Glutamatergic neuron (in vitro differentiated cells): ENCODE data around the gene SPN. TPM values are rescaled to one million over a fixed set of nuclear protein-coding genes. Genes with fewer than 3 reads are reported as not detected.
"Not testable (repeated sequence)": the region's sequence is repeated elsewhere in the genome, so short reads cannot be mapped to it uniquely, and the experiment has no call there.

Experiments used
- DNase-seq: peaks from one replicate; pipeline ENCODE4 v3.0.0; 2022
- H3K27ac Mint-ChIP-seq: one replicate; pipeline ENCODE4 v1.8.0; 2020; ENCODE audit warnings: mild to moderate bottlenecking, mixed read lengths, inconsistent platforms; ENCODE audit not compliant: unreplicated experiment
- H3K27me3 Mint-ChIP-seq: one replicate; pipeline ENCODE4 v1.8.0; 2020; ENCODE audit warnings: mild to moderate bottlenecking, moderate library complexity, mixed read lengths, inconsistent platforms; ENCODE audit not compliant: unreplicated experiment
- H3K36me3 Mint-ChIP-seq: one replicate; pipeline ENCODE4 v1.8.0; 2020; ENCODE audit warnings: mild to moderate bottlenecking, mixed read lengths, inconsistent platforms; ENCODE audit not compliant: unreplicated experiment
- H3K4me1 Mint-ChIP-seq: one replicate; pipeline ENCODE4 v1.8.0; 2020; ENCODE audit warnings: mild to moderate bottlenecking, low read depth, mixed read lengths, inconsistent platforms; ENCODE audit not compliant: unreplicated experiment
- H3K4me3 Mint-ChIP-seq: one replicate; pipeline ENCODE4 v1.8.0; 2020; ENCODE audit warnings: mild to moderate bottlenecking, mixed read lengths, inconsistent platforms; ENCODE audit not compliant: unreplicated experiment
- H3K9me3 Mint-ChIP-seq: one replicate; pipeline ENCODE4 v1.8.0; 2020; ENCODE audit warnings: mild to moderate bottlenecking, moderate library complexity, mixed read lengths, inconsistent platforms; ENCODE audit not compliant: unreplicated experiment
- total RNA-seq: library from RNA; stranded (reverse); fragmentation: NEBNext Ultra II Directional; extraction: Animal tissue kit (Norgen Biotek cat#: 25700); gene quantifications from one replicate; pipeline ENCODE4 v1.2.1, GENCODE V29; 2021; ENCODE audit not compliant: unreplicated experiment
- TF ChIP-seq, protein P1 (sequence below): fragments of 200-600 bp; sonication (generic); IDR thresholded peaks from one replicate; pipeline ENCODE4 v1.5.0; 2021; ENCODE audit not compliant: partially characterized antibody, unreplicated experiment

SPN gene
- total RNA-seq, 1 donor from 2014 or later = 0.27 TPM

DNA sequence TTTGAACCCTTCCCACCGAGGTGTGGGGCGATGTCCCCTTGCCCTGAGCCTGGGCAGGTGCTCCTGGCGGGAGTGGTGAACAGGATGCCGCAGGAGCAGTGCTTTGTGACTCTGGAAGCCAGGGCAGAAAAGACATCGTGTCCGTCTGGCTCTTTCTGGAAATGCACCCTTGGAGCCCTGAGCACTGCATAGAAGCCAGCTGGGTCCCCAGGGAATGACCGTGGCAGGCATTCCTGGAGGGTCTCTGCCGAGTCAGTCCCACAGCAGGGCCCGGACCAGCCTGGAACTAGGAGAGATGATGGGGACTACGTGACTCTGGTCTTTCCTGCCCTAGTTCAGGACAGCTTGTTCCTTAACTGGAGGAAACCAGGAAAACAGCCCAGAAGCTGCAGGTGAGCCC, 33.7 kb upstream of the SPN start:
- not testable (repeated sequence) for DNase-seq, H3K27me3 Mint-ChIP-seq, H3K4me3 Mint-ChIP-seq, H3K36me3 Mint-ChIP-seq, H3K27ac Mint-ChIP-seq, H3K4me1 Mint-ChIP-seq, H3K9me3 Mint-ChIP-seq

DNA sequence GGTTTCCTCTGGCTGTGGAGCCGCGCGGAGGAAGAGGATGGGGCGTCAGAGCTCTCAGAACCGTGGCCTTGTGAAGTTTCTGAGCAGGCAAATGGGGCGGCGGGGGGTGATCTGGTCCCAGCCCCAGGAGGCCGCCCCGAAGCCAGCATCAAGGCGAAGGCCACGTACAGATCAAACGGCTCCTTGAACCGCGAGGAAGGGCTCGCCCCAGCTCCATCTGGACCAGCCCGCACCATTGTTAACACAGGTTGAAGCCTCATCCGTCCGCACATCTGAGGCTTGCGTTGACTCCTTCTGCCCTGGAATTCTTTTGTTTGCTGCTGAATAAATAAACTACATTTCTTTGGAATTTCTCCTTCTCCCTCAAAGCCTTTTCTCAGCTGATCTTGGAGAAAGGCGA, 31.4 kb upstream of the SPN start:
- H3K36me3 Mint-ChIP-seq, H3K27ac Mint-ChIP-seq, H3K9me3 Mint-ChIP-seq, H3K4me3 Mint-ChIP-seq, H3K27me3 Mint-ChIP-seq, DNase-seq, H3K4me1 Mint-ChIP-seq: not testable (repeated sequence)

DNA sequence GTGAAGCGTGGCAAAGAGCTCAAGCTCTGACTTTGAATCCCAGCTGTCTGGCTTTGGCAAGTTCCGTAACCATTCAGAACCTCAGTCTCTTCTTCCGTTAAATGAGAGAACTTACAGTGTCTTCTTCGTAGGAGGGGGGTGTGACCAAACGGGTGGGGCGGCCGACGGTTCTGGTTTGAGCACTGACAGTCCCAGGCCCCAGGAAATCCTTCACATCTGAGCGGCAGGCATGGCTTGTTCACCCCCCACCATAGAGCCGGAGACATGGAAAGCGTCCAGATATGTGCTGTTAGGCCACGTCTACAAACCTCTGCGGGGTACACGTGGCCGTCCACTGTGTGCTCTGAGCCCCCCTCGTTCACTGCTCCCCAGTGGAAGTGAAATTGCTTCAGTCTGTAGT, 27.1 kb upstream of the SPN start:
- not testable (repeated sequence) for H3K27ac Mint-ChIP-seq, H3K4me1 Mint-ChIP-seq, DNase-seq, H3K27me3 Mint-ChIP-seq, H3K9me3 Mint-ChIP-seq, H3K36me3 Mint-ChIP-seq, H3K4me3 Mint-ChIP-seq

DNA sequence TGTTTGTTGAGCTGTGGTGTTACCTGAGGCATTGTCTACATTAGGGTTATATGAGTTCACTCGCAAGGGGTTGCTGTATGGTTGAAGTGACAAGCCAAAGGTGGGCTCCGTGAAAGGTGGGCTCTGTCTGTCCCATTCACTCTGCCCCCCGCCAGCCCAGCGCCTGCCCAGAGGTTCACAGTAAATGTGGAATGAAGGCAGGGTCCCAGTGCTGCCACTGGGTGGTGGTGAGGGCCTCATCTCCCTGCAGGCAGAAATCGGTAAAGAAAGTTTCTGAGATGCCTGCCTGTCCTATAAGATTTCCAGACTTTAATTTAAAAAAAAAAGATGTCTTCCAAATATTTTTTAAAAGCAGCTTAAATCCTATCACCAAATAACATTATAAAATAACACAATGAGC, 26.7 kb upstream of the SPN start:
- not testable (repeated sequence) for H3K36me3 Mint-ChIP-seq, H3K9me3 Mint-ChIP-seq, H3K4me1 Mint-ChIP-seq, H3K27me3 Mint-ChIP-seq, DNase-seq, H3K27ac Mint-ChIP-seq, H3K4me3 Mint-ChIP-seq

DNA sequence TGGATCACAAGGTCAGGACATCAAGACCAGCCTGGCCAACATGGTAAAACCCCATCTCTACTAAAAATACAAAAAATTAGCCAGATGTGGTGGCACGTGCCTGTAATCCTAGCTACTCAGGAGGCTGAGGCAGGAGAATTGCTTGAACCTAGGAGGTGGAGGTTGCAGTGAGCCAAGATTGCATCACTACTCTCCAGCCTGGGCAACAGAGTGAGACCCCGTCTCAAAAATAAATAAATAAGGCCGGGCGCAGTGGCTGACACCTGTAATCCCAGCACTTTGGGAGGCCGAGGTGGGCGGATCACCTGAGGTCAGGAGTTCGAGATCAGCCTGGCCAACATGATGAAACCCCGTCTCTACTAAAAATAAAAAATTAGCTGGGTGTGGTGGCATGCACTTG, 24.3 kb upstream of the SPN start:
- H3K4me1 Mint-ChIP-seq, H3K27ac Mint-ChIP-seq, H3K9me3 Mint-ChIP-seq, H3K27me3 Mint-ChIP-seq, H3K36me3 Mint-ChIP-seq, DNase-seq, H3K4me3 Mint-ChIP-seq: not testable (repeated sequence)

DNA sequence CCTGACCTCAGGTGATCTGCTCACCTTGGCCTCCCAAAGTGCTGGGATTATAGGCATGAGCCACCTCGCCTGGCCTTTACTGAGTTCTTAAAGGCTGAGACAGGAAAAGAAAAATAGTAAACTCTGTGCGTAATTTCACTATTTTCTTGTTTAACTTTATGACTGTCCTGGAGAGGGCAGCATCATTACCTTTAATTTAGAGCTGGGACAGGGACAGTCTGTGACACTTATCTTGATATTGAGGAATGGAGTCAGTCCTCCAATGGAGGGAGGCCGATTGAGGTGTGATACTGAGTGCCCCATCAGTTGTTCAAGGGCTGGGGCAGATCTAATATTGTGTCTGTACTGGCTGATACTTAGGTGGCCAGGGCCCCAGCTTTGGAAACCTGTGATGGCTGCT, 21.5 kb upstream of the SPN start:
- no peak overlapping the region for H3K4me3 Mint-ChIP-seq
- peaks cover 4% of the 10 kb centered on the region for H3K27me3 Mint-ChIP-seq
- TF ChIP-seq, protein P1, sequence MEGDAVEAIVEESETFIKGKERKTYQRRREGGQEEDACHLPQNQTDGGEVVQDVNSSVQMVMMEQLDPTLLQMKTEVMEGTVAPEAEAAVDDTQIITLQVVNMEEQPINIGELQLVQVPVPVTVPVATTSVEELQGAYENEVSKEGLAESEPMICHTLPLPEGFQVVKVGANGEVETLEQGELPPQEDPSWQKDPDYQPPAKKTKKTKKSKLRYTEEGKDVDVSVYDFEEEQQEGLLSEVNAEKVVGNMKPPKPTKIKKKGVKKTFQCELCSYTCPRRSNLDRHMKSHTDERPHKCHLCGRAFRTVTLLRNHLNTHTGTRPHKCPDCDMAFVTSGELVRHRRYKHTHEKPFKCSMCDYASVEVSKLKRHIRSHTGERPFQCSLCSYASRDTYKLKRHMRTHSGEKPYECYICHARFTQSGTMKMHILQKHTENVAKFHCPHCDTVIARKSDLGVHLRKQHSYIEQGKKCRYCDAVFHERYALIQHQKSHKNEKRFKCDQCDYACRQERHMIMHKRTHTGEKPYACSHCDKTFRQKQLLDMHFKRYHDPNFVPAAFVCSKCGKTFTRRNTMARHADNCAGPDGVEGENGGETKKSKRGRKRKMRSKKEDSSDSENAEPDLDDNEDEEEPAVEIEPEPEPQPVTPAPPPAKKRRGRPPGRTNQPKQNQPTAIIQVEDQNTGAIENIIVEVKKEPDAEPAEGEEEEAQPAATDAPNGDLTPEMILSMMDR = no peak
- H3K27ac Mint-ChIP-seq = no peak overlapping the region
- no peaks in the 10 kb centered on the region for H3K36me3 Mint-ChIP-seq
- no peaks in the 10 kb centered on the region for H3K4me1 Mint-ChIP-seq
- no peak for DNase-seq
- H3K9me3 Mint-ChIP-seq = peaks cover 5% of the 10 kb centered on the region

DNA sequence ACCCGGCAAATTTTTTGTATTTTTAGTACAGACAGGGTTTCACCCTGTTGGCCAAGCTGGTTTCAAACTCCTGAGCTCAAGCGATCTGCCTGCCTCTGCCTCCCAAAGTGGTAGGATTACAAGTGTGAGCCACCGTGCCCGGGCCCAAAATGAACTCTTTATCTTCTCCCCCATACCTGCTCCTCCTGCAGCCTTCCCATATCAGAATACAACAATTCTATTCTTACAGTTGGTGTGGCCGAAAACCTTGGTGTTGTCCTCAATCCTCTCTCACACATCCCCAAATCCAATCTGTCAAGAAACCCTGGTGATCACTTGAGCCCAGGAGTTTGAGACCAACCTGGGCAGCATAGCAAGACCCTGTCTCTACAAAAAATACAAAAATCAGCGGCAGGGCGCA, 19.5 kb upstream of the SPN start:
- no peaks in the 10 kb centered on the region for H3K4me1 Mint-ChIP-seq
- H3K9me3 Mint-ChIP-seq = peaks cover 5% of the 10 kb centered on the region
- TF ChIP-seq, protein P1 = no peak
- DNase-seq = no peak
- no peak overlapping the region for H3K27ac Mint-ChIP-seq
- no peaks in the 10 kb centered on the region for H3K36me3 Mint-ChIP-seq
- peaks cover 4% of the 10 kb centered on the region for H3K27me3 Mint-ChIP-seq
- H3K4me3 Mint-ChIP-seq = no peak overlapping the region

DNA sequence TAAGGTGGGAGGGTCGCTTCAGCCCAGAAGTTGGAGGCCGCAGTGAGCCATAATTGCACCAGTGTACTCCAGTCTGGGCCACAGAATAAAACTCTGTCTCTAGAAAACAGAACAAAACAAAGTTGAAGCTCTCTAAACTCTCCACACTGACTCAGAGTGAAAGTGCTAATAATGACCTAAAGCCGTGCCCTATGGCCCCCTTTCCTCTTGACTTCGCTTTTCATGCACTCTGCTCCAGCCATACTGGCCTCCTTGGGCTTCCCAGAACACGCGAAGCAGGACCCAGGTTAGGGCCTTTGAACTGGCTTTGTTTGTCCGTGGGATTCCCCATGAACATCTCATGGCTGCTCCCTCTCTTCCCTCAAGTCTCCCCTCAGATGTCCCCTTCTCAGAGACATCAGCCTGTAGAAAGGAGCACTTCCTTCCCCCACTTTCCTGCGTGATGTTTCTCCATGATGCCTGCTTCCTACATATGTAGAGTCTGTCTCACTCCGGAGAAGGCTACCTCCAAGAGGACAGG, 18.6 kb upstream of the SPN start:
- H3K27ac Mint-ChIP-seq = no peak overlapping the region
- no peaks in the 10 kb centered on the region for H3K36me3 Mint-ChIP-seq
- TF ChIP-seq, protein P1 = no peak
- peaks cover 5% of the 10 kb centered on the region for H3K9me3 Mint-ChIP-seq
- no peaks in the 10 kb centered on the region for H3K4me1 Mint-ChIP-seq
- H3K4me3 Mint-ChIP-seq = no peak overlapping the region
- DNase-seq = no peak
- peaks cover 4% of the 10 kb centered on the region for H3K27me3 Mint-ChIP-seq
